GM23338 (cell line): ENCODE data around the gene TMEM229B. TPM values are rescaled to one million over a fixed set of nuclear protein-coding genes. Genes with fewer than 3 reads are reported as not detected.

Experiments
- ATAC-seq: fragments of 200-7000 bp; cut with Tn5 transposase; 3 replicates; pipeline ENCODE4 v1.9.1; 2020
- DNase-seq: peaks from one replicate; pipeline ENCODE4 v3.0.0-alpha.2; 2015; ENCODE audit warnings: low spot score
- H2AFZ ChIP-seq: fragments of 200-600 bp; sonication (generic); 2 replicates; pipeline ENCODE4 v1.8.0; 2016; ENCODE audit warnings: antibody characterized with exemption, mild to moderate bottlenecking, moderate library complexity
- H3F3A ChIP-seq: fragments of 200-600 bp; sonication (generic); replicated peaks from 2 replicates; pipeline ENCODE4 v1.8.0; 2017; ENCODE audit warnings: antibody characterized with exemption, mixed run types, low read depth
- H3K27ac ChIP-seq: fragments of 200-600 bp; sonication (generic); 2 replicates; pipeline ENCODE4 v1.6.1; 2016; ENCODE audit warnings: low read depth
- H3K27me3 ChIP-seq: fragments of 200-600 bp; sonication (generic); 2 replicates; pipeline ENCODE4 v1.8.0; 2016; ENCODE audit warnings: mild to moderate bottlenecking, mixed run types, moderate library complexity; ENCODE audit not compliant: insufficient read depth
- H3K36me3 ChIP-seq: fragments of 200-600 bp; sonication (generic); 2 replicates; pipeline ENCODE4 v1.8.0; 2016; ENCODE audit warnings: mild to moderate bottlenecking; ENCODE audit not compliant: insufficient read depth
- H3K4me1 ChIP-seq: fragments of 200-600 bp; sonication (generic); 2 replicates; pipeline ENCODE4 v1.8.0; 2016; ENCODE audit warnings: mild to moderate bottlenecking, moderate library complexity; ENCODE audit not compliant: insufficient read depth
- H3K4me2 ChIP-seq: fragments of 200-600 bp; sonication (generic); 2 replicates; pipeline ENCODE4 v1.7.1; 2017; ENCODE audit warnings: mixed run types
- H3K4me3 ChIP-seq: fragments of 200-600 bp; sonication (generic); 2 replicates; pipeline ENCODE4 v1.6.1; 2016; ENCODE audit warnings: mixed run types
- H3K79me2 ChIP-seq: fragments of 200-600 bp; sonication (generic); replicated peaks from 2 replicates; pipeline ENCODE4 v1.8.0; 2017; ENCODE audit warnings: mild to moderate bottlenecking; ENCODE audit not compliant: insufficient read depth
- H3K9me2 ChIP-seq: fragments of 200-600 bp; sonication (generic); 2 replicates; pipeline ENCODE4 v1.8.0; 2017; ENCODE audit not compliant: insufficient read depth
- H4K20me1 ChIP-seq: fragments of 200-600 bp; sonication (generic); replicated peaks from 2 replicates; pipeline ENCODE4 v1.8.0; 2017; ENCODE audit warnings: mild to moderate bottlenecking; ENCODE audit not compliant: insufficient read depth
- H3K27ac Mint-ChIP-seq: 2 replicates; pipeline ENCODE4 v1.8.0; 2020; ENCODE audit warnings: inconsistent platforms, mild to moderate bottlenecking, moderate library complexity, mixed read lengths
- H3K27me3 Mint-ChIP-seq: 3 replicates; pipeline ENCODE4 v1.8.0; 2022; ENCODE audit warnings: low read depth, mild to moderate bottlenecking, moderate library complexity, mixed read lengths, inconsistent platforms; ENCODE audit not compliant: insufficient read depth, poor library complexity
- H3K36me3 Mint-ChIP-seq: 3 replicates; pipeline ENCODE4 v1.8.0; 2021; ENCODE audit warnings: low read depth, mild to moderate bottlenecking, inconsistent platforms, moderate library complexity, mixed read lengths
- H3K4me1 Mint-ChIP-seq: 3 replicates; pipeline ENCODE4 v1.8.0; 2020; ENCODE audit warnings: mild to moderate bottlenecking, inconsistent platforms, mixed read lengths
- H3K4me3 Mint-ChIP-seq: 3 replicates; pipeline ENCODE4 v1.8.0; 2021; ENCODE audit warnings: moderate library complexity, mild to moderate bottlenecking, inconsistent platforms, mixed read lengths
- H3K9me3 Mint-ChIP-seq: 3 replicates; pipeline ENCODE4 v1.8.0; 2020; ENCODE audit warnings: moderate library complexity, mild to moderate bottlenecking, inconsistent platforms, mixed read lengths
- CREB1 ChIP-seq: fragments of 250-450 bp; sonication (Bioruptor Pico); IDR thresholded peaks from 2 replicates; pipeline ENCODE4 v1.5.0; 2020; ENCODE audit warnings: low read depth, mild to moderate bottlenecking, moderate library complexity
- CTCF ChIP-seq, 2 experiments: fragments of 200-600 bp in 1 of 2; sonication (generic) in 1 of 2; conservative IDR thresholded peaks; 2 replicates each; pipeline versions ENCODE4 v1.5.1 to v1.6.1; 2016 to 2017; ENCODE audit warnings: antibody characterized with exemption in 2 of 2, low read depth in 2 of 2, mild to moderate bottlenecking in 2 of 2, moderate library complexity in 1 of 2
- ETS1 ChIP-seq: IDR thresholded peaks from 2 replicates; pipeline ENCODE4 v1.6.1; 2016; ENCODE audit warnings: antibody characterized with exemption
- JUNB ChIP-seq: IDR thresholded peaks from one replicate; pipeline ENCODE4 v1.6.1; 2016; ENCODE audit warnings: antibody characterized with exemption; ENCODE audit not compliant: unreplicated experiment
- NANOG ChIP-seq: IDR thresholded peaks from 2 replicates; pipeline ENCODE4 v1.6.1; 2016; ENCODE audit warnings: antibody characterized with exemption, borderline replicate concordance
- POLR2AphosphoS5 ChIP-seq: IDR thresholded peaks from 2 replicates; pipeline ENCODE4 v1.6.1; 2016; ENCODE audit warnings: antibody characterized with exemption, low read depth
- REST ChIP-seq: IDR thresholded peaks from one replicate; pipeline ENCODE4 v1.6.1; 2018; ENCODE audit warnings: antibody characterized with exemption; ENCODE audit not compliant: unreplicated experiment
- STAT1 ChIP-seq: IDR thresholded peaks from one replicate; pipeline ENCODE4 v1.6.1; 2016; ENCODE audit warnings: antibody characterized with exemption; ENCODE audit not compliant: unreplicated experiment
- ZNF114 ChIP-seq: fragments of 250-450 bp; sonication (Bioruptor Pico); IDR thresholded peaks from 2 replicates; pipeline ENCODE4 v1.5.0; 2020; ENCODE audit warnings: mild to moderate bottlenecking, moderate library complexity
- ZNF331 ChIP-seq: fragments of 250-450 bp; sonication (Bioruptor Pico); IDR thresholded peaks from 2 replicates; pipeline ENCODE4 v1.5.0; 2020; ENCODE audit warnings: low read depth, mild to moderate bottlenecking, moderate library complexity
- ZNF462 ChIP-seq: fragments of 250-450 bp; sonication (Bioruptor Pico); IDR thresholded peaks from 2 replicates; pipeline ENCODE4 v1.5.0; 2020; ENCODE audit warnings: mild to moderate bottlenecking, moderate library complexity
- polyA plus RNA-seq: library from polyadenylated mRNA; unstranded; fragments of >200 nt; fragmentation: Nextera tagmentation; extraction: Ambion mirVana; gene quantifications from 2 replicates; pipeline ENCODE4 v1.2.1, GENCODE V29; 2016
- total RNA-seq: library from RNA; depleted of rRNA; stranded (reverse); fragments of >200 nt; shearing (Covaris generic); gene quantifications from 2 replicates; pipeline ENCODE4 v1.2.3, GENCODE V29; 2014

TMEM229B gene
- total and polyA plus RNA-seq, 2 experiments from 2014 or later: 0.42 to 2.4 TPM

GRCh38 chr14:67474366-67474765, 14.2 kb downstream of the TMEM229B start:
- ATAC-seq (no peak), DNase-seq (no peak)
- no peaks in the 10 kb centered on the region for H4K20me1 ChIP-seq
- no peaks in the 10 kb centered on the region for H3K9me2 ChIP-seq
- H3K27me3 Mint-ChIP-seq: peaks cover 6% of the 10 kb centered on the region
- TF ChIP-seq JUNB (no peak), ZNF331 (no peak), CREB1 (CRISPR knock-in tag) (no peak), ZNF462 (CRISPR knock-in tag) (no peak), STAT1 (no peak), ETS1 (no peak), NANOG (no peak), ZNF114 (CRISPR knock-in tag) (no peak), POLR2AphosphoS5 (no peak), REST (no peak), CTCF (conservative IDR thresholded peaks at IDR 0.05; ENCODE audit: low read depth in 2 of 2) (no peak)
- peaks cover 6% of the 10 kb centered on the region; the same call in 2 of the 3 replicates for H3K4me1 Mint-ChIP-seq
- no peaks in the 10 kb centered on the region for H3K4me1 ChIP-seq
- H3K27ac ChIP-seq: no peak overlapping the region
- H2AFZ ChIP-seq: no peak overlapping the region
- H3K4me3 Mint-ChIP-seq: no peak overlapping the region
- H3K36me3 ChIP-seq: no peaks in the 10 kb centered on the region
- H3K27me3 ChIP-seq: no peaks in the 10 kb centered on the region
- no peak overlapping the region for H3K27ac Mint-ChIP-seq
- H3F3A ChIP-seq: no peaks in the 10 kb centered on the region
- no peaks in the 10 kb centered on the region for H3K79me2 ChIP-seq
- H3K4me3 ChIP-seq: no peak overlapping the region
- no peaks in the 10 kb centered on the region for H3K9me3 Mint-ChIP-seq
- H3K4me2 ChIP-seq: no peak overlapping the region
- H3K36me3 Mint-ChIP-seq: no peaks in the 10 kb centered on the region
